Type B pancreatic cell (in vitro differentiated cells): ENCODE data around the gene RBM12. TPM values are rescaled to one million over a fixed set of nuclear protein-coding genes. Genes with fewer than 3 reads are reported as not detected.

Experiments
- DNase-seq: peaks from one replicate; pipeline ENCODE4 v3.0.0; 2021; ENCODE audit warnings: mixed read lengths; ENCODE audit not compliant: unreplicated experiment; ENCODE audit errors: extremely low spot score
- H3K27ac Mint-ChIP-seq: 2 replicates; pipeline ENCODE4 v1.8.0; 2021; ENCODE audit warnings: mild to moderate bottlenecking, mixed read lengths
- H3K27me3 Mint-ChIP-seq: 2 replicates; pipeline ENCODE4 v1.8.0; 2021; ENCODE audit warnings: mixed read lengths
- H3K36me3 Mint-ChIP-seq: 2 replicates; pipeline ENCODE4 v1.8.0; 2021; ENCODE audit warnings: mixed read lengths
- H3K4me1 Mint-ChIP-seq: one replicate; pipeline ENCODE4 v1.8.0; 2021; ENCODE audit warnings: mixed read lengths; ENCODE audit not compliant: unreplicated experiment
- H3K4me3 Mint-ChIP-seq: 2 replicates; pipeline ENCODE4 v1.8.0; 2021; ENCODE audit warnings: mild to moderate bottlenecking, mixed read lengths
- H3K9me3 Mint-ChIP-seq: 2 replicates; pipeline ENCODE4 v1.8.0; 2021; ENCODE audit warnings: mixed read lengths
- total RNA-seq: library from RNA; stranded (reverse); gene quantifications from 2 replicates; pipeline ENCODE4 v1.2.1, GENCODE V29; 2021; ENCODE audit warnings: low replicate concordance
- TF ChIP-seq, protein P1 (sequence below): fragments of 200-600 bp; sonication (generic); conservative IDR thresholded peaks from 2 replicates; pipeline ENCODE4 v1.5.0; 2021; ENCODE audit warnings: antibody characterized with exemption, mild to moderate bottlenecking

The RBM12 gene
- total RNA-seq, 1 donor from 2014 or later, result 153 TPM

DNA sequence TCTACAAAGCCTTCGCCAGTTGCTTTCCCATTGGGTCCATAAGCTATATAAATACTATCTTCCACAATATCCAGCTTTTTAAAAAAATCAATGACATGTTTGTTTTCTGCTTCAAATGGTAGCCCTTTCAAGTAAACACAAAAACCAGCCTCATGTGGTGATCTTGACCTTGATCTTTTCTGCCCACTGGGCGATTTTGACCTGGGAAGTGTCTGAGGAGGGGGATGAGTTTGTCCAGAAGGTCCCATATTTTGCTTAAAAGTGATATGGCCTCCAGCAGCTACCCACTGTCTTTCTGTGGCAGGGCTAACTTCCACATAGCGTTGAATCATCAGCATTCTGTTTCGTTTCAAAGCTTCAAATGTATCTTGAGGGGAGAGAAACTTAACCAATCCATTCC lies 10.8 kb downstream of the RBM12 start:
- TF ChIP-seq, protein P1, sequence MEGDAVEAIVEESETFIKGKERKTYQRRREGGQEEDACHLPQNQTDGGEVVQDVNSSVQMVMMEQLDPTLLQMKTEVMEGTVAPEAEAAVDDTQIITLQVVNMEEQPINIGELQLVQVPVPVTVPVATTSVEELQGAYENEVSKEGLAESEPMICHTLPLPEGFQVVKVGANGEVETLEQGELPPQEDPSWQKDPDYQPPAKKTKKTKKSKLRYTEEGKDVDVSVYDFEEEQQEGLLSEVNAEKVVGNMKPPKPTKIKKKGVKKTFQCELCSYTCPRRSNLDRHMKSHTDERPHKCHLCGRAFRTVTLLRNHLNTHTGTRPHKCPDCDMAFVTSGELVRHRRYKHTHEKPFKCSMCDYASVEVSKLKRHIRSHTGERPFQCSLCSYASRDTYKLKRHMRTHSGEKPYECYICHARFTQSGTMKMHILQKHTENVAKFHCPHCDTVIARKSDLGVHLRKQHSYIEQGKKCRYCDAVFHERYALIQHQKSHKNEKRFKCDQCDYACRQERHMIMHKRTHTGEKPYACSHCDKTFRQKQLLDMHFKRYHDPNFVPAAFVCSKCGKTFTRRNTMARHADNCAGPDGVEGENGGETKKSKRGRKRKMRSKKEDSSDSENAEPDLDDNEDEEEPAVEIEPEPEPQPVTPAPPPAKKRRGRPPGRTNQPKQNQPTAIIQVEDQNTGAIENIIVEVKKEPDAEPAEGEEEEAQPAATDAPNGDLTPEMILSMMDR, result no peak
- H3K9me3 Mint-ChIP-seq, result no peaks in the 10 kb centered on the region
- H3K36me3 Mint-ChIP-seq, result peaks cover 13% of the 10 kb centered on the region
- no peaks in the 10 kb centered on the region for H3K27me3 Mint-ChIP-seq
- no peak for DNase-seq
- peaks cover 14% of the 10 kb centered on the region for H3K4me1 Mint-ChIP-seq
- H3K4me3 Mint-ChIP-seq, result no peak overlapping the region
- no peak overlapping the region for H3K27ac Mint-ChIP-seq

DNA sequence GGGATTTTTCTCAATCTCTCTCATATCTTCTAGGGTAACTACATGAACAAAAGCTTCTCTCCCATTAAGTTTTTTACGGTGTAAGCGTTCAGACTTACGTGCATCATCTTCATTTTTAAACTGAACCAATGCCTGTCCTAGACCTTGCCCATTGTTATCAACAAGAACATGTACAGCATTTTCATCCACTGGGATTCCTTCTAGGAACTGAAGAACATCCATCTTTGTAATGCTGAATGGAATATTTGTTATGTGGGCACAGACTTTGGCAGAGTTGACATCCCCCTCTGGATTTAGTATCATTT lies 11.3 kb downstream of the RBM12 start:
- Mint-ChIP-seq H3K36me3 (peaks cover 16% of the 10 kb centered on the region), H3K27ac (no peak overlapping the region), H3K4me1 (peaks cover 12% of the 10 kb centered on the region), H3K27me3 (no peaks in the 10 kb centered on the region), H3K4me3 (no peak overlapping the region), H3K9me3 (no peaks in the 10 kb centered on the region)
- TF ChIP-seq, protein P1, result no peak
- DNase-seq, result no peak

DNA sequence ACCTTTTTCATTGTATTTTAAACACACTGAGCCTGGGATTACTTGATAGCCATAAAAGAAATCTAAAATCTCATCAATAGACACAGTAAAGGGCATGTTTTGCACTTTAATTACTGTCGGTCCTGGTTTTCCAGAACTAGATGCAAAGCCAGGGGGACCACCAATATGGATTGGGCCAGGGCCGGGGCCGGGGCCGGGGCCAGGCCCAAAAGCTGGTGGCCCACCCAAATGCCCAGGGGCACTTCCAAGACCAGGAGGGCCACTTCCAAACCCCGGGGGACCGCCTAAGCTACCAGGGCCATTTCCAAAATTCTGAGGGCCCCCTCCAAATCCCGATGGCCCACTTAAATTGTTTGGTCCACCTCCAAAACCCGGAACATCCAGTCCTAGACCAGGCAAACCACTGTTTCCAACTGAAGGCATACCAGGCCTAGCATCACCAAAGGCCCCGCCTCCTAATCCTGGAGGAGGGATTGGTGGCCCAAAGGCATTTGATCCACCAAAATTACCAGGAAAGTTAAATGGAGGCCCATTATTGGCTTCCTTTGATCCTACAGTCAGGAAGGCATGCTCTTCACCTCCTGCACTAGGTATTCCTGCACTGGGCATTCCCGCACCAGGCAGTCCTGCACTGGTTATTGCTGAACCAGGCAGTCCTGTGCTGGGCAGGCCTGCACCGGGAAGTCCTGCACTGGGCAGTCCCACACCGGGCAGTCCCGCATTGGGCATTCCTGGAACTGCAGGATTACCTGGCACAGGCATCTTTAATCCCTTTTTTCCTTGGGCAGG lies 11.9 kb downstream of the RBM12 start:
- H3K9me3 Mint-ChIP-seq, result no peaks in the 10 kb centered on the region
- H3K27ac Mint-ChIP-seq, result no peak overlapping the region
- DNase-seq, result no peak
- no peak overlapping the region for H3K4me3 Mint-ChIP-seq
- H3K36me3 Mint-ChIP-seq, result peaks cover 17% of the 10 kb centered on the region
- H3K27me3 Mint-ChIP-seq, result no peaks in the 10 kb centered on the region
- TF ChIP-seq, protein P1, result no peak
- peaks cover 12% of the 10 kb centered on the region for H3K4me1 Mint-ChIP-seq

DNA sequence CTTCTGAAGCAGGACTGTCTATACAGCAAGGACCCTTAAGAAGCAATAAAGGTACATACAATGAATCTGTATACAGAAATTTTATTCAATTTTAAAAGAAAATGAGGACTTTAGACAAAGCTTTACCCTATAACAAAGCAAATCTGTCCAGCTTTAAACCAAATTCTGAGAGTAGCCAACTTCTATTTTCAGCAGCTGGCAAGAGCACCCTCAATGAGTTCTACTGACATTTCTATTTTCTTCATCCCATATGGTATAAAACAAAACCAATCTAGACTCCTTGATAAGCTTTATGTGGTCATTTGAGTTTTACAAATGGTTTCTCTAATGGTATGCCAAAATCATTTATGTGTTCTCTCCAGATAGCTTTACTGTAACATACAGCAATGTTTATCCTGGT lies 12.7 kb downstream of the RBM12 start:
- no peaks in the 10 kb centered on the region for H3K27me3 Mint-ChIP-seq
- TF ChIP-seq, protein P1, result no peak
- H3K9me3 Mint-ChIP-seq, result no peaks in the 10 kb centered on the region
- H3K4me1 Mint-ChIP-seq, result peaks cover 6% of the 10 kb centered on the region
- H3K27ac Mint-ChIP-seq, result no peak overlapping the region
- H3K36me3 Mint-ChIP-seq, result peaks cover 13% of the 10 kb centered on the region
- H3K4me3 Mint-ChIP-seq, result no peak overlapping the region
- no peak for DNase-seq

DNA sequence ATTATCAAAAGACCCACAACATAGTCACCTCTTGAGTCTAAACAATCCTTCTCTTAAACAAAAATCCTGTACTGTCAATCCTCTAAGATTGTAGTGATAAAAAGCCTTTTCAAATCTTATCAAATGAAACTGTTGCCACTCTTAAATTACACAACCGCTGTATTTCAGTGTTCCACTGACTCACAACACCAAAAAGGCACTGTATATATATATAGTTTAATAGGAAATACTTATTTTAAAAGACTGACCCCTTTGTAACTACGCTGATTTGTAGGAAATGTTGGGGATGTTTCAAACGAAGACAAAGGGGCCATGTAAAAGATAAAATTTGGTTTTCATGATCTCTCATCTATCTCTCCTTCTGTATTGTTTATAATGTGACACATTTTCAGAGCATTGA lies 14.1 kb downstream of the RBM12 start:
- DNase-seq, result no peak
- H3K27ac Mint-ChIP-seq, result no peak overlapping the region
- H3K4me3 Mint-ChIP-seq, result no peak overlapping the region

More for the DNA sequence above, 14.1 kb downstream of the RBM12 start:
- Mint-ChIP-seq H3K27me3 (no peaks in the 10 kb centered on the region), H3K36me3 (peaks cover 13% of the 10 kb centered on the region), H3K4me1 (peaks cover 6% of the 10 kb centered on the region), H3K9me3 (no peaks in the 10 kb centered on the region)
- TF ChIP-seq, protein P1, result no peak
